Measurements from ENCODE around the gene CNKSR3. TPM values are rescaled to one million over a fixed set of nuclear protein-coding genes. Genes with fewer than 3 reads are reported as not detected.

Gene CNKSR3
- total RNA-seq, 1 experiment from 2014 or later: not detected

DNA sequence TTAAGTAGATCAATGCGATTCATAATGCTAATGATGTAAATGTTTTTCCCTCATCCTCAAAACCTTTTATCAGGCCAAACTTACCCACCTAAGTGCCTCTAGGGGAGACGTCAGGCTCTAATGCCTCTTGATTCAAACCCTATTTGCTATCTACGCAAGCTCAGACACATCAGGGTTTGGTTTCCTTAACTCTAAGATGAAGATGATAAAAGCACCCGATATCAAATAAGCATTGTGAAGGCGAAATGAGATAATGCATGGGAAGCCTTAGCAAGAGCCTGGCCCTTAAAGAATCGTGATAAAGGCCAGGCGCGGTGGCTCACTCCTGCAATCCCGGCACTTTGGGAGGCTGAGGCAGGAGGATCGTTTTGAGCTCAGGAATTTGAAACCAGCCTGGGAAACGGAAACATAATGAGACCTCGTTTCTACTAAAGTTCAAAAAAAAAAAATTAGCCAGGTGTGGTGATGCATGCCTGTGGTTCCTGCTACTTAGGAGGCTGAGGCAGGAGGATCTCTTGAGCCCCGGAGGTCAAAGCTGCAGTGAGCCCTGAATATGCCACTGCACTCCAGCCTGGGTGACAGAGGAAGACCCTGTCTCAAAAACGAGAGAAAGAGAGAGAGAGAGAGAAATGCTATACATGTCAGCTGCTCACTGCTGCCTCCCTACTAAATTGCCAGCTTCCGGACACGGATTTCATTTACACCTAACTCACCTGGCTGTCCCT lies 13.5 kb downstream of the CNKSR3 start:
- no peak overlapping the region for H3K4me2 ChIP-seq (ENCODE audit: low read depth, low read length, poor library complexity, severe bottlenecking)
- H3K79me2 ChIP-seq (ENCODE audit: low read length): no peaks in the 10 kb centered on the region
- no peaks in the 10 kb centered on the region for H3K4me1 ChIP-seq (ENCODE audit: low read length)
- H3K27ac ChIP-seq (ENCODE audit: low read length): no peak overlapping the region
- no peak overlapping the region for H3K9ac ChIP-seq (ENCODE audit: low read length)
- DNase-seq: no peak
- no peak overlapping the region for H3K4me3 ChIP-seq (ENCODE audit: low read length)
- H3K27me3 ChIP-seq (ENCODE audit: low read length): no peaks in the 10 kb centered on the region; the same call in 1 of the 2 replicates
- H4K20me1 ChIP-seq (ENCODE audit: insufficient read depth, low read depth, low read length): no peaks in the 10 kb centered on the region
- H3K9me3 ChIP-seq (ENCODE audit: low read length): no peaks in the 10 kb centered on the region
- no peaks in the 10 kb centered on the region for H3K9me2 ChIP-seq (replicated peaks; ENCODE audit: insufficient read depth, low read length)
- H3K36me3 ChIP-seq (ENCODE audit: insufficient read depth, low read length): no peaks in the 10 kb centered on the region
- no peak overlapping the region for H2AFZ ChIP-seq (ENCODE audit: low read length)

DNA sequence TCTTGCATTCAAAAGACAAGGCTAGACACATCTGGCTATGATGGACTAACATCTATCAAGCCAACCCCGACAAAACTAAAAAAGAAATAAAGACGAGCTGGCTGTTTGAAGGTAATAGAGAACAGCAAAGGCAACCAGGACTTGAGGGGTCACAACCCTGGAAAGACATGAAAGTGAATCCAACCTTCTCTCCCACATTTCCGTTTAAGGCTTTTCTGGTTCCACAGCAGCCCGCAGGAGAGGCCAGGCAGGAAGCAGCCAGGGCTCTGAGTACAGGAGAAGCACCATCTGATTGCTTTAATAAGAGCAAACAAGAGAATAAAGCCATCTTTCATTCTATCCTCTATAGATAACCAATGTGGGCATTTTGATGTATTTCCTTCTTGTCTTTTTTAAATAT lies 14.3 kb downstream of the CNKSR3 start:
- no peaks in the 10 kb centered on the region for H3K79me2 ChIP-seq (ENCODE audit: low read length)
- no peaks in the 10 kb centered on the region for H3K9me3 ChIP-seq (ENCODE audit: low read length)

DNA sequence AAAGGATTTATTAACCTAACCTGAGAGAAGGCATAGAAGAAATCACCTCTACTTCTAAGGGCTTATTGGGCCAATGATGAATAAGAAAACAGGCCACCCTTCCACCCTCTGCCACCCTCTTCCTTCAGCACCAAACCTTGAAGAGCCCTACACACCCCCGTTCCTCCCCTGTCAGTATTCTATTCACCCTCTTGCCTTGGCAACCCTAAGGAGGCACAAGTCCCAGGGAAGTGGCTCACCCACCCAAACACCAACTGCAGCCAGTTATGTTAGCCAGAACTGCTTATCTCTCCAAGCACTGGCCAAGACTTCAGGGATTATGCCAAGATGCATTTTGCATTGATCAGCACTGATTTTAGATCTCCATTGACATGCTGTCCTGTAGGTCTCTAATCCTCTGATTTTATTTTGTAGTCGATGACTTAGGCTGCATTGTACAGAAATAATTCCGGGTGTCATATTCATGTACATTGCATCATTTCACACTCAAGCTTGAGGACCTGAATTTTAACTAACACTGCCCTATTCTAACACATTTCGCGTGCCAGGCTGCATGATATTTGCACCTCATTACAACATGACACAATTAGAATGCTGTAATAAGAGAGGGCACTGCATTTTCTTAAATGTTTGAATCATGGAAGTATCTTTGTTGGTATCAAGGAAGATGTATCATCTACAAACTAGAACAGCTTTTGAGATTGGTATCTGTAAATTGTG lies 15.7 kb downstream of the CNKSR3 start:
- H3K36me3 ChIP-seq (ENCODE audit: insufficient read depth, low read length): no peaks in the 10 kb centered on the region
- H3K4me2 ChIP-seq (ENCODE audit: low read depth, low read length, poor library complexity, severe bottlenecking): no peak overlapping the region
- H3K4me1 ChIP-seq (ENCODE audit: low read length): no peaks in the 10 kb centered on the region
- no peak overlapping the region for H3K9ac ChIP-seq (ENCODE audit: low read length)
- no peaks in the 10 kb centered on the region for H4K20me1 ChIP-seq (ENCODE audit: insufficient read depth, low read depth, low read length)
- H2AFZ ChIP-seq (ENCODE audit: low read length): no peak overlapping the region
- H3K79me2 ChIP-seq (ENCODE audit: low read length): no peaks in the 10 kb centered on the region
- H3K9me3 ChIP-seq (ENCODE audit: low read length): no peaks in the 10 kb centered on the region
- no peaks in the 10 kb centered on the region; the same call in 1 of the 2 replicates for H3K27me3 ChIP-seq (ENCODE audit: low read length)
- no peak overlapping the region for H3K4me3 ChIP-seq (ENCODE audit: low read length)
- H3K9me2 ChIP-seq (replicated peaks; ENCODE audit: insufficient read depth, low read length): no peaks in the 10 kb centered on the region
- no peak overlapping the region for H3K27ac ChIP-seq (ENCODE audit: low read length)
- no peak for DNase-seq

More for the DNA sequence above, 14.3 kb downstream of the CNKSR3 start:
- Histone ChIP-seq H4K20me1 (ENCODE audit: insufficient read depth, low read depth, low read length) (no peaks in the 10 kb centered on the region), H3K36me3 (ENCODE audit: insufficient read depth, low read length) (no peaks in the 10 kb centered on the region), H3K4me1 (ENCODE audit: low read length) (no peaks in the 10 kb centered on the region), H3K27ac (ENCODE audit: low read length) (no peak overlapping the region), H3K27me3 (ENCODE audit: low read length) (no peaks in the 10 kb centered on the region; the same call in 1 of the 2 replicates), H3K4me3 (ENCODE audit: low read length) (no peak overlapping the region), H2AFZ (ENCODE audit: low read length) (no peak overlapping the region), H3K4me2 (ENCODE audit: low read depth, low read length, poor library complexity, severe bottlenecking) (no peak overlapping the region), H3K9ac (ENCODE audit: low read length) (no peak overlapping the region), H3K9me2 (replicated peaks; ENCODE audit: insufficient read depth, low read length) (no peaks in the 10 kb centered on the region)
- DNase-seq: no peak

DNA sequence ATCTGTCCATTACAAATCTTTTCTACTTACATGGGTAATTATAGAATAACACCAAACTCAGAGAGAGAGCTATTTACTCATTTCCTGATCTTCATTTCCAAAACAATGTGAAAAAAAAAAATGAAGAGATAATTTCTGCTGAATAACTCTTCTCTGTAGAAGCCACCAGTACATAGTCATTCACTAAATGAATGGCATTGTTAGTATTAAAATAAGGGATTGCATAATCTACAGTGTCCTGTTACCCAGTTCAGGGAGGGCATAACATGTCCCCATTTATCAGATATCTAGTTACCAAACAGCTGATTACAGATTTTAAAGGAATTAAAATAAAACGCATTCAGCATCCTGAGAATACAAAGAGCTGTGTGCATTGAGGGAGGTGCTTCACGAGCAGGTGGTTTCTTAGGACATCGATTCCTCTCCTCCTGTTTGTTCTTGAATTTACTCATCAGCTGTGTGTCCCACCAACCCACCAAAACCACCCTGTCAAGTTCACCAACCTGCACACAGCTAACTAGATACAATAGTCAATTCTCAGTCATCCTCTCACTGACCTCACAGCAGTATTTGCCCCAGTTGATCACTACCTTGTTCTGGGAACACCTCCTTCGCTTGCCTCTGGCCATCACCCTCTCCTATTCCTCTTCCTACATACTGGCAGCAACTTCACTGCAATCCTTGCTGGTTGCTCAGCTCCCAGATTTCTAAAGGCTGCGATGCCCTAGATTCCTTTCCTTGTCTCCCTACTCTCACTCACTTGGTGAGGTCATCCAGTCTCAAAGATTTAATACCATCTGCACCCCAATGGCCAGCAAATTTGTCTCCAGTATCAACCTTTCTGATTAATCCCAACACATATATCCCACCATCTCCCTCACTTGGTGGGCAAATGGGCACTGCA lies 18.7 kb downstream of the CNKSR3 start:
- no peak overlapping the region for H3K4me3 ChIP-seq (ENCODE audit: low read length)
- H2AFZ ChIP-seq (ENCODE audit: low read length): no peak overlapping the region
- no peak overlapping the region for H3K4me2 ChIP-seq (ENCODE audit: low read depth, low read length, poor library complexity, severe bottlenecking)
- DNase-seq: no peak
- H4K20me1 ChIP-seq (ENCODE audit: insufficient read depth, low read depth, low read length): no peaks in the 10 kb centered on the region
- no peaks in the 10 kb centered on the region for H3K4me1 ChIP-seq (ENCODE audit: low read length)
- H3K27ac ChIP-seq (ENCODE audit: low read length): no peak overlapping the region
- no peak overlapping the region for H3K9ac ChIP-seq (ENCODE audit: low read length)
- no peaks in the 10 kb centered on the region for H3K9me2 ChIP-seq (replicated peaks; ENCODE audit: insufficient read depth, low read length)
- no peaks in the 10 kb centered on the region for H3K36me3 ChIP-seq (ENCODE audit: insufficient read depth, low read length)
- H3K27me3 ChIP-seq (ENCODE audit: low read length): no peaks in the 10 kb centered on the region
- no peaks in the 10 kb centered on the region for H3K79me2 ChIP-seq (ENCODE audit: low read length)
- H3K9me3 ChIP-seq (ENCODE audit: low read length): no peaks in the 10 kb centered on the region

DNA sequence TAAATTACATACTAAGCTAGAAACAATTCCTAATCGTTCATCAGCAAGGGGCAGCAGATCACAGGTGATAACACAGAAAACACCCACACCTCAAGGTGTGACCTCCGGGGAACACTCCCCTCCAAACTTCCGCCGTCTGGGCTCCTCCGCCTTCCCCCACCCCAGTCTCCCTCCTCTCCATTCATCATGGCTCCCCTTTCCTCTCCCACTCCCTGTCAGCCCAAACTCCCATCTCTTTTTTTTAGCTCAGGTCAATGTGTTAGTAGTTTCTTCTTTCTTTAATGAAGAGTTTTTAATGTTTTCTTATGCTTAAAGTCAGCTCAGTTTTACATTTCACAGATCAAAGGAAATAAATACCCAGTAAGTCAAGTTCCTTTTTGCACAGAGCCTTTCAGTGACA lies 20.7 kb downstream of the CNKSR3 start:
- Histone ChIP-seq H3K9ac (ENCODE audit: low read length) (no peak overlapping the region), H4K20me1 (ENCODE audit: insufficient read depth, low read depth, low read length) (no peaks in the 10 kb centered on the region), H2AFZ (ENCODE audit: low read length) (no peak overlapping the region), H3K27me3 (ENCODE audit: low read length) (no peaks in the 10 kb centered on the region), H3K9me2 (replicated peaks; ENCODE audit: insufficient read depth, low read length) (no peaks in the 10 kb centered on the region), H3K4me3 (ENCODE audit: low read length) (no peak overlapping the region), H3K9me3 (ENCODE audit: low read length) (no peaks in the 10 kb centered on the region), H3K36me3 (ENCODE audit: insufficient read depth, low read length) (no peaks in the 10 kb centered on the region), H3K79me2 (ENCODE audit: low read length) (no peaks in the 10 kb centered on the region), H3K4me1 (ENCODE audit: low read length) (no peaks in the 10 kb centered on the region), H3K4me2 (ENCODE audit: low read depth, low read length, poor library complexity, severe bottlenecking) (no peak overlapping the region), H3K27ac (ENCODE audit: low read length) (no peak overlapping the region)
- DNase-seq: no peak

DNA sequence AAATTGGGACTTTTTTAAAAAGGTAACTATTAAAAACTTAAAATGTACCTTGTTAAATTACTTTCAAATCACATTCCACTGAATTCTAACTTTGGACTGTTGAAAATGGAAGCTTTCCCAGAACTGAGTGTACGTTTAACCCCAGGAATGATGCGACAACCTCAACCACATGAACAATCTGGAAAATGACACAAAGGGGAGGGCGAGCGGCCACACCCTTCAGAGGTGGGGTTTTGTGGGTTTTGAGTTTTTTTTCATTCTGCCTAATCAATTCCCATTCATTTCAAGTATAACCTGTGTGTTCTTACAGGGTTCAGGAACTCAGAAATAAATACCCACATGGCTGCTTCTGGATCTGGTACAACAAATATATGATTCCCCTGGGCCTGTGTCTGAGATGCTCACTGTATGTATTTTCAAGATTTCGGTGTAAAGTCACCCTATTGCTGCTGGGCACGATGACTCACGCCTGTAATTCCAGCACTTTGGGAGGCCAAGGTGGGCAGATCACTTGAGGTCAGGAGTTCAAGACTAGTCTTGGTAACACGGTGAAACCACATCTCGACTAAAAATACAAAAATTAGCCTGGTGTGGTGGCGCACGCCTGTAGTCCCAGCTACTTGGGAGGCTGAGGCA lies 21.6 kb downstream of the CNKSR3 start:
- no peak overlapping the region for H3K27ac ChIP-seq (ENCODE audit: low read length)
- H3K9me3 ChIP-seq (ENCODE audit: low read length): no peaks in the 10 kb centered on the region
- H3K4me3 ChIP-seq (ENCODE audit: low read length): no peak overlapping the region
- DNase-seq: no peak
- no peaks in the 10 kb centered on the region for H3K9me2 ChIP-seq (replicated peaks; ENCODE audit: insufficient read depth, low read length)
- H3K79me2 ChIP-seq (ENCODE audit: low read length): no peaks in the 10 kb centered on the region
- no peak overlapping the region for H3K4me2 ChIP-seq (ENCODE audit: low read depth, low read length, poor library complexity, severe bottlenecking)
- H3K4me1 ChIP-seq (ENCODE audit: low read length): no peaks in the 10 kb centered on the region
- no peak overlapping the region for H3K9ac ChIP-seq (ENCODE audit: low read length)
- no peaks in the 10 kb centered on the region for H3K27me3 ChIP-seq (ENCODE audit: low read length)
- H2AFZ ChIP-seq (ENCODE audit: low read length): no peak overlapping the region
- H3K36me3 ChIP-seq (ENCODE audit: insufficient read depth, low read length): no peaks in the 10 kb centered on the region
- H4K20me1 ChIP-seq (ENCODE audit: insufficient read depth, low read depth, low read length): no peaks in the 10 kb centered on the region

DNA sequence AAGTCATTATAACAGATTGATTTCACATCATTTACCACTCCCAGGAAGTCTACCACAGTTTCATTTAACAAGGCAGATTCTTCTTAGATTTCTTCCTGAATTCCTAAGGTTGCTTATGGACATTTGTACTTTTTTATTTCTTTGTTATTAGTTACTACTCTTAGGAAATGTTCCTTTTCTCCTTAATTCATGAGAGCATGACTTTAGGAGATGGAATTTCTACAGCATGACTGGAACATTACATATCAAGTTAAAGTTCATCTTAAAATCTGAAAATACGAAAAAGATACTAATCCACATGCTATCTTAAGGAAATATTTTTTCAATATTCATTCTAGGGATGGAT lies 22.3 kb downstream of the CNKSR3 start:
- H3K4me3 ChIP-seq (ENCODE audit: low read length): no peak overlapping the region
- H3K27ac ChIP-seq (ENCODE audit: low read length): no peak overlapping the region
- H3K27me3 ChIP-seq (ENCODE audit: low read length): no peaks in the 10 kb centered on the region
- H3K4me2 ChIP-seq (ENCODE audit: low read depth, low read length, poor library complexity, severe bottlenecking): no peak overlapping the region
- no peaks in the 10 kb centered on the region for H3K4me1 ChIP-seq (ENCODE audit: low read length)
- no peaks in the 10 kb centered on the region for H3K9me2 ChIP-seq (replicated peaks; ENCODE audit: insufficient read depth, low read length)
- DNase-seq: no peak
- H3K9ac ChIP-seq (ENCODE audit: low read length): no peak overlapping the region
- no peaks in the 10 kb centered on the region for H3K79me2 ChIP-seq (ENCODE audit: low read length)
- no peaks in the 10 kb centered on the region for H3K36me3 ChIP-seq (ENCODE audit: insufficient read depth, low read length)
- H4K20me1 ChIP-seq (ENCODE audit: insufficient read depth, low read depth, low read length): no peaks in the 10 kb centered on the region
- H3K9me3 ChIP-seq (ENCODE audit: low read length): no peaks in the 10 kb centered on the region
- H2AFZ ChIP-seq (ENCODE audit: low read length): no peak overlapping the region

Data from Karpas-422 (cell line).